GM21381 (cell line): ENCODE measurements around the gene DTX4.

Source experiments
- ATAC-seq: cut with Tn5 transposase; IDR thresholded peaks from one replicate; pipeline ENCODE4 v1.9.1; 2021; ENCODE audit warnings: mild to moderate bottlenecking, moderate library complexity; ENCODE audit not compliant: unreplicated experiment

DTX4 gene

GRCh38 chr11:59189986-59190385, 18.1 kb downstream of the DTX4 start:
- ATAC-seq = no peak

- no peak for ATAC-seq
Measured at GRCh38 chr11:59191095-59191494, 19.2 kb downstream of the DTX4 start.

- no peak for ATAC-seq
Measured at GRCh38 chr11:59191890-59192289, 20.0 kb downstream of the DTX4 start.

GRCh38 chr11:59192446-59193020, 20.6 kb downstream of the DTX4 start:
- no peak for ATAC-seq

- no peak for ATAC-seq
Measured at GRCh38 chr11:59193587-59194130, 21.7 kb downstream of the DTX4 start.

GRCh38 chr11:59195586-59195985, 23.7 kb downstream of the DTX4 start:
- no peak for ATAC-seq

- ATAC-seq = no peak
Measured at GRCh38 chr11:59196777-59197176, 24.8 kb downstream of the DTX4 start.

- no peak for ATAC-seq
Measured at GRCh38 chr11:59197991-59198390, 26.1 kb downstream of the DTX4 start.

GRCh38 chr11:59198726-59199125, 26.8 kb downstream of the DTX4 start:
- ATAC-seq = no peak

GRCh38 chr11:59199546-59200422, 27.9 kb downstream of the DTX4 start:
- peak; percentile 41 for ATAC-seq

- ATAC-seq = peak; percentile 39
Measured at GRCh38 chr11:59200423-59200746, 28.5 kb downstream of the DTX4 start.

GRCh38 chr11:59201353-59201752, 29.4 kb downstream of the DTX4 start:
- no peak for ATAC-seq

GRCh38 chr11:59204746-59205145, 32.8 kb downstream of the DTX4 start:
- ATAC-seq = no peak

- ATAC-seq = no peak
Measured at GRCh38 chr11:59205648-59206047, 33.7 kb downstream of the DTX4 start.

- no peak for ATAC-seq
Measured at GRCh38 chr11:59206635-59207034, 34.7 kb downstream of the DTX4 start.

GRCh38 chr11:59207988-59208451, 36.1 kb downstream of the DTX4 start:
- peak; percentile 54 for ATAC-seq

- ATAC-seq = no peak
Measured at GRCh38 chr11:59208956-59209355, 37.0 kb downstream of the DTX4 start.

GRCh38 chr11:59212222-59212621, 40.3 kb downstream of the DTX4 start:
- ATAC-seq = no peak

- ATAC-seq = no peak
Measured at GRCh38 chr11:59212744-59213631, 41.1 kb downstream of the DTX4 start, which contains the start of gene MPEG1. Gene MPEG1 (minus strand): TSS chr11:59212927. CDS start chr11:59212865, 62 bp downstream.

GRCh38 chr11:59214141-59214893, 42.4 kb downstream of the DTX4 start:
- ATAC-seq = no peak
